Mucosa of gallbladder (tissue), 1 donor: ENCODE data around the gene AQP2. TPM values are rescaled to one million over a fixed set of nuclear protein-coding genes. Genes with fewer than 3 reads are reported as not detected.

Source experiments
- DNase-seq: peaks from one replicate; pipeline ENCODE4 v3.0.0-alpha.2; 2020; ENCODE audit warnings: low spot score
- total RNA-seq: library from RNA; stranded (reverse); gene quantifications from one replicate; pipeline ENCODE4 v1.2.1, GENCODE V29; 2021
- donor health status: DM: no; HTN: no; CAD: no.

The AQP2 gene, protein sequence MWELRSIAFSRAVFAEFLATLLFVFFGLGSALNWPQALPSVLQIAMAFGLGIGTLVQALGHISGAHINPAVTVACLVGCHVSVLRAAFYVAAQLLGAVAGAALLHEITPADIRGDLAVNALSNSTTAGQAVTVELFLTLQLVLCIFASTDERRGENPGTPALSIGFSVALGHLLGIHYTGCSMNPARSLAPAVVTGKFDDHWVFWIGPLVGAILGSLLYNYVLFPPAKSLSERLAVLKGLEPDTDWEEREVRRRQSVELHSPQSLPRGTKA
- total RNA-seq = not detected

DNA sequence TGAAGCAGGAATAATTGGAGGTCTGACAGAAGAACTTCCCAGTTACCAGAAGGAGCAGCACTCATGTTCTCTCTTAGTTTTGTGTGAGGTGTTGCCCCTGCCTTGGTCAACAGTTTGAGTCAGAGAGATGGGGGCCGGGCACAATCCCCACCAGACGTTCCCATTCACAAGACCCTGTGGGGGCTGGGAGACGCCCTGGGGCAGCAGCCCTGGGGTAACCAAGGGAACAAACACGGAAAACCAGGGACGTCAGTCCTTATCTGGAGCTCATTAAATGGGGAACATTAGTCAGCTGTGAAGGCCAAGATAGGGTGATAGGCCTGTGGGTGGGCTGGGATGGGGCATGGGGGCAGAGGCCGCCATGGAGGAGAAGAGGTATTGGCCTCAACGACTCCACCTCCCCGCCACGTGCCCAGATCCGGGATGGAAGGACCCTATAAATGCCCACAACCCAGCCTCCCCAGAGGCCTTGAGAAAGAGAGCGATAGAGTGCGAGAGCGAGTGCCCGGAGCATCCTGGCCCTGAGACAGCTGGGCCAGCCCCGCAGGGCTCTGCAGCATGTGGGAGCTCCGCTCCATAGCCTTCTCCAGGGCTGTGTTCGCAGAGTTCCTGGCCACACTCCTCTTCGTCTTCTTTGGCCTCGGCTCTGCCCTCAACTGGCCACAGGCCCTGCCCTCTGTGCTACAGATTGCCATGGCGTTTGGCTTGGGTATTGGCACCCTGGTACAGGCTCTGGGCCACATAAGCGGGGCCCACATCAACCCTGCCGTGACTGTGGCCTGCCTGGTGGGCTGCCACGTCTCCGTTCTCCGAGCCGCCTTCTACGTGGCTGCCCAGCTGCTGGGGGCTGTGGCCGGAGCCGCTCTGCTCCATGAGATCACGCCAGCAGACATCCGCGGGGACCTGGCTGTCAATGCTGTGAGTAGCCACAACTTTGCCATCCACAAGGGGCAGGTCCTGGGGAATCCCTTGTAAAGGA is at the start of gene AQP2:
AQP2 (plus strand) TSS at position 465 of the 979 bp plus-strand sequence; CDS start at position 559, 94 bp downstream.
- no peak for DNase-seq

DNA sequence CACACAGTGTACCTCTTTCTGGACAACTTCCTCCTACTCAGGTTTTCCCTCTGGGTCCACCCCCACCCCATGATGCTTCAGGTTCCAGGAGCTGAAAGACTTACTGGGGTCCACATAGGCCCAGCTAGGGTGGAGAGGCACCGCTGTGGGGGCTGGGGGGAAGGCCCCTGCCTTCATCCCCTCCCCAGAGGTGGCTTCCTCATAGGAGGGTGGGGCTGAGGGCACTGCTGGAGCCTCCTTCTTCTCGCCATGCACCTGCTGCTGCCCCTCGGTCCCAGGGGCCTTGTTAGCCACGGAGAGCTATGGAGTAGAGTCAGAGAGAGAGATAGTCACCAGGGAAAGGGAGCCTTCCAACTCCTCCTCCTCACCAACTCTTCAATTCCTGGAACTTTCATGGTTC is 49.5 kb upstream of the AQP2 start:
- DNase-seq = no peak

DNA sequence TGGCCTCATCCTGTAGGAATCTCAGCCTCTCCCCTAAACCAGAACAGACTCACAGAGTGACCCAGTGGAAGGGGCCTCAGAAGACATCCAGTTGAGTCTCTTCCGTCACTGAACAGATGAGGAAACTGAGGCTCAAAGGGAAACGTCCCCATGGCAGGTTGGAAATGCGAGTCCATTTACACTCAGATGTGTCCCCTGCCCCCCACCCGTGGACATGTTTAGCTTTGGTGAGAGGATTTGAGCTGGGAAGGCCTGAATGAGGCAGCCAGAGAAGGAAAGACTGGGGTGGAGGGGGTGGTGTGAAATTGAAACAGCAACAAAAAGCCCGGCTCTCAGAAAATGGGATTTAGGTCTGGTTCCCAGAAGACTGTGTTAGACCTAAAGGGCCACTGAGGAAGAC is 48.6 kb upstream of the AQP2 start:
- no peak for DNase-seq

DNA sequence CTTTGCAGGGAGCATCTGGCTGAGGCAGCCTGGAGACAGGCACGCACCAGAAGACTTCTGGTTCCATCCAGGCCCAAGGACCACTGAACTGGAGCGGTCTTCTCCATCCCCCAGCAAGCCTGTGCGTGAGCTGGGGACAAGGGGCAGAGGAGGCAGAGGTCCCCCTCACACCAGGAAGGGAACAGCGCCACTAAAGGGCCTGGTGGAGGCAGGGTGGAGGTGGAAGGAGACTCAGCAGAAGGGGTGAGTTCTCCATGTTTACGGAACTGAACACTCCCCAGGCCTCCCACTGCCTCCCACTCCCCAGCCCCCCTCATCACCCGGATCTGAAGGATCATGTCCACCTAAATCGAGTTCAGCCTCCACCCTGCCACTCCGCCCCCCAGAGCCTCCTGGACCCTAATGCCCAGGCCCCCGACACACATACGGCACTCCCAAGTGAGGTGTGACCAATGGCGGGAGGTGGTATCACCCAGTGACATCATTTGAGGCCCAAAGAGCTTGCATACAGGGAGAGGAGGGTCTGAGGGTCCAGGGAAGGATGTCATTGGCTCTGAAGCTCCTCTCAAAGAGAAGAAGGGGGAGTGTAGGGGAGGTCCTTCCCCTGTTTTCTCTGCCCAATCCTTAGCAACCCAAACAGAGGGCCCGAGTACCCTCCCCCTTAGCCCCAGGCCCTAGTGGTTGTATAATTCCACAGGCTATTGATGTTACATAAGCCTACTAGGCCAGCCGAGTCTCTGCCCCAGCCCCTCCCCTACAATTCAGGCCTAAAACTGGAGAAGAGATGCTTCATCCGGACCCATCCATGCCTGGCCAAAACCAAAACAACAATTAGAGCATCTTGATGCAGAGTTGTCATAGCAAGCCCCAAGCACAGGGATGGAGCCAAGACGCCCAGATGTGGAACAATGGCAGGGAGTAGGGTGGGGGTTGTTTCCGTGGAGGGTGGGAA is 47.9 kb upstream of the AQP2 start:
- no peak for DNase-seq

DNA sequence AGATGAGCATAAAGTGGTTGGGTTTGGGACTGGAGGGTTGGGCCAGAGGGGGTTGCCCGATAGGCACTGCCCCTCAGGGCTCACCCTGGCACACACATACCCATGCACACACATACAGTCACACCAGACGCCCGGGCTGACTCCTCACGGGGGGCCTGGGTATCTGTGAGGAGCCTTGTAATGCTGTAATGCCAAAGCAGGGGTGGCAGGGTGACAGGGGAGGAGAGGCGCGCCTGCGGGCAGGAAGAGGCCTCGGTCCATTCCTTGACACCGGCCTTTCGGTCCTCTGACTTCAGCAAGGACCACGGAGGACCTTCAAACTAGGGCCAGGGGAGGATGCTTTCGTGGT is 47.2 kb upstream of the AQP2 start:
- DNase-seq = no peak

DNA sequence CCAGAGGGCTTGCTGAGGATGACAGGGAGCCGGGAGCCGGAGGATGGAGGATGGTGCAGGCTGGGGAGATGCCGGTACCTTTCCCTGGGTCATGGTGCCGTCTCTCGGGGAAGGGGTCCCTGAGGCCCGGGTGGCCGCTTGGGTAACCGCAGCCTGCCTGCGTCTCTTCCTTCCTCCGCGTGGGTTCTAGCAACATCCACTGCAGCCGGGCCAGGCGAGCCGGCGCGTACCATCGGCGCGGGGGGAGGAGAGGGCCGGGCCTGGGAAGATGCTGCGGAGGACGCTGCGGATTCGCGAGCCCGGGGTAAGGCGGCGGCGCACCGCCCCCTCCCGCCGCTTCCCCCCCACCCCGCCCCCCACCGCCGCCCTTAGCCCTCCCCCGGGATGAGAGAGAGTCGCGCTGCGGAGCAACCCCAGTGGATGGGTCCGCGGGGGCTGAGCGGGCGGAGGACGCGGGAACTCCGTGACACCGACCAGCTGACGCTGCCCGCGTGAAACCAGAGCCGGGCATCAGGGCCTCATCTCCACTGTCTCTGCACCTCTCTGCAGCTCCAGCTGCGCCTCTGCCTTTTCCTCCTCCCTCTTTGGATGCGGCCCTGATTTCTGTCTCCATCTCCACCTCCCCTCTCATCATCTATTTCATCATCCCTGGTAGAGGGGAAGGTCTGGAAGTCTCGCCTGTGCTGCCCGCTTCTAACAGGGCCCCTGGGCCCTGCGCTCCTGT is 46.7 kb upstream of the AQP2 start, which contains the start of gene FAIM2:
FAIM2 (minus strand) TSS at position 201 of the 724 bp plus-strand sequence; CDS start at position 93, 108 bp downstream.
- peak; percentile 50 for DNase-seq

DNA sequence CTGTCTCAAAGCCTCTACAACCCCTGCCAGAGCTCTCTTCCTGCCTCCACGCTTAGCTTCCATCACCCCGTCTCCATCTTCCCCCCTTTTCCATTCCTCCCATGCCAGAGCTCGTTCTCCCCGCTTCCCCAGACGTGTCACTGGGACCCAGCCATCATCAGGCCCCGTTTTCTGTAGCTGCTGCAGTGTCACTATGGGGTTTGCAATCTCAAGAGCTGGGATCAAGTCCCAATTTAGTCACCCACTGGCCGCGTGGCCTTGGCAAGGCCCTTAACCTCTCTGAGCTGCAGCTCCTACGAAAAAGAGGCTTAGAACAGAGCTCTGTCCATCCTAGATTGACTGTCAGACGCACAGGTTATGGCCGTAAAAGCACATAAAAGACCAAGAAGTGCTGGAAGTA is 45.9 kb upstream of the AQP2 start:
- no peak for DNase-seq

DNA sequence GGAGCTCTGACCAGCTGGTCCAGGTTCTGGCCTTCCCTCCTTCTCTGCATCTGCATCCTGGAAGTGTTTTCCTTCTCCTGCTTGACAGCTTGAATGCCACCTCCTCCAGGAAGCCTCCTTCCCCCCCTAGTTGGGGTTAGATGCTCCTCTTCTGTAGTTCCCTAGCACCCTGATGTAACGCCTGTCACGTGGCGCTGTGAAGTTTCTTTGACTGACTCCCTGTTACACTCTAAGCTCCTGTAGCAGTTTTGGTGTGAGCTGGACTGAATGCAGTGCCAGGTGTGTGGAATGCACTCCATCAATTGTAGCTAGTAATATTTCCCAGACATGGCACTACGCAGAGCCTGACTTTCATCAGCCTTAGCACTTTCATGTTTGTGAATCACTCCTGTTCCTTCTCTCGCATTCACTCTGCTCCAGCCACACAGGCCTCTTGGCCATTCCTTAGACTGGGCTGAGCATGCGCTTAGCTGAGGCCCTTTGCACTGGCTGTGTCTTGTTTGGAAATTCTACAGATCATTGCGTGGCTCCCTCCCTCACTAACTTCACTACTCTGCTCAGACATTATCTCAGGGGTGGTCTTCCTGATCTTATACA is 44.7 kb upstream of the AQP2 start:
- no peak for DNase-seq

DNA sequence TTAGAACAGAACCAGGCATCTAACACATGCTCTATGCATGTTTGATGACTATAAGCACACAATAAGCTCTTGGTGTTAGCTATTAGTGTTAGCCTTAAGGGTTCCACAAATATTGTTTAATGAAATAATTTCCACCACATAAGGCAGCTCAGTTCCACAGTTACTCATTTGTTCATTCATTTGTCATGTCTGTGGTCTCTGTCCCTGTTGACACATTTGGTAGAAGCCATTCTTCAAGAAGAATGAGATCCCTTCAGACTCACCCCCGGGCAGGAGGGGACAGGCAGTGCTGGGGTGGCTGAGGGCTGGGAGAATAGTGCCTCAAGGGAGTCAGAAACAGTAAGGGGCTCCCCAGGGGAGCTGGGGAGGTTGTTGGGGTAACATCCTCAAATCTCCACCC is 43.2 kb upstream of the AQP2 start:
- DNase-seq = no peak

DNA sequence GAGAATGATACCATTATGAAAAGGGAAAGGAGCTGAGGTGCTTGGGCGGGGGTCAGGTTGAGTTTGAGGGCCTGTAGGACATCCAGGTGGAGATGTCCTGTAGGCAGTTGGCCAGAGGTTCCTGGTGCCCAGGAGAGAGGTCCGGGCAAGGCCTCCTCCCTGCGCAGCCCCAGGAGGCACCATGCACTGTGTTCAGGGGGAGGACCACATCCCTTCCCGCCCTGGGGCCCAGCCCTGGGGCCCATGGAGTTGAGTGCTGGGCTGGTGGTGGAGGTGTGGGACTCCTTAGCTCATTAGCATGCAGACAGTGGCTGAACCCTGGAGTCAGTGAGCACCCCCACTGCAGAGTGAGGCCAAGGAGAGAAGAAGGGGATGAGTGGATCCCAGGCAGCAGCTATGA is 41.2 kb upstream of the AQP2 start:
- no peak for DNase-seq

DNA sequence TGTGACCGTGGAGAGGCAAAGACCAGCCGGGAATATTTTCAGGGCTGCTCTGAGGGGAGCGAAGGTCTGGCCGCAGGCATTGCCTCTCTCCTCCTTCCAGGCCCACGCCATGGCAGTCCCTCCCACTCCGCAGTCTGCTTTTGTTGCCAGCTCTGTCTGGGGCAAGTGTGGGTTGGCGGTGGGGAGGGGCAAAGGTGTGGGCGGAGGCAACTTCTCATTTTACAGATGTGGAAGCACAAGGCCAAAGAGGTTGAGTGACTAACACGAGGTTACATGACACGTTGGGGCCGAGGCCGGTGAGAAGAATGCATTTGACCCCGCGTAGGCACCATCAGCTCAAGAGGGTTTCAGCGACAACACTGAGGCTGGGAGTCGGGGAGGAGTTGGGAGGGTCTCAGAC is 40.7 kb upstream of the AQP2 start:
- peak; percentile 63 for DNase-seq

DNA sequence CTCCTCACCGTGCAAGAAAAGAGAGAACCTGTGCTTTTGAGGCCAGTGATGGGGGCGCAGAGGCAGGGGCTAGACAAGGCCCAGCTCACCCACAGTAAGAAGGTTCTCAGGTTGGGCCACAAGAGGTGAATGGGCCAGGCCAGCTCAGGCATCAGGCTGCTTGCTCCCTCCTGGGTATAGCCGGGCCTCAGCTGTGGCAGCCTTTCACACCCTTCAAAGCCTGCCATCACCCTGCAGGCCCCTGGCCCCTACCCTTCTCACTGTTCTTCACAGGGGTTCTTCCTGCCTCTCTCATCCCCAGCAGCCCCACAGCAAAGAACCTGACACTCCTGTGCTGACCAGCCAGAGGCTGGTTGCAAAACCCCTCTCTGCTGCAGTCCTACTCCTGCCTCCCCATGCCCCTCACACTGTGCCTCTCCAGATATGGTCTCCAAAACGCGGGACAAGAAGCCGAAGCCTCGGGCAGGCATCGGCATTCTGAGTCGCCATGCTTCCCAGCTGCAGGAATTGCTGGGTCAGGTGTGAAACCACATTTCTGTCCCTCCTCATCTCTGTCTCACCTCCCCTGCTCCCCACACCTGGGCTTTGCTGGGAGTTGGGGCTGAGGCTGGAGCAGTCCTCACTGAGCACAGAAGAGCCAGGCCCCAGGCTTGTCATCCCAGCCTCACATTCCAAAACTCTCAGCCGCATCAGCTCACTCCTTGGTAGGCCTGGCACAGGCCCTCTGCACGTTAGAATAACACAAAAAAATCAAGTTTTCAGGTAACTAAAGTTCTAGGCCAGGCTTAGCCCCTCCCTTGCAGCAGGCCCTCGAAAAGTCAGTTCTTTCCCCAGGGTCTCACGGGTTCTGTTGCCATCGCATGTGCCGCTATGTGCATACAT is 40.0 kb upstream of the AQP2 start:
- no peak for DNase-seq

DNA sequence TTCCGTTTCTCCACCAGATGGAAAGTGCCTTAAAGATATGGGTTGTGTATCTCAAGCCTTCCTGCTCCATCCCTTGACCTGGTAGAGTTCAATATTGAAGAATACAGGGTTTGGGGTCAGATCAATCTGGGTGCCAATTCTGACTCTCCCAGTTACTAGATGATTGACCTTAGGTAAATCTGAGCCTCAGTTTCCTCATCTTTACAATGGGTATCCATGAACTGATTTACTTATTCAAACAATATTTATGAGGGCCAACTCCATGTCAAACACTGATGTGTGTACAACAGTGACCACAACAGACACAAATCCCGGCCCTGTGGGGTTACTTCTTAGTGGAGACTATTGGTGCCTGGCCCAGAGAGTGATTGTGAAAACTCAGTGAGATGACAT is 39.3 kb upstream of the AQP2 start:
- no peak for DNase-seq

DNA sequence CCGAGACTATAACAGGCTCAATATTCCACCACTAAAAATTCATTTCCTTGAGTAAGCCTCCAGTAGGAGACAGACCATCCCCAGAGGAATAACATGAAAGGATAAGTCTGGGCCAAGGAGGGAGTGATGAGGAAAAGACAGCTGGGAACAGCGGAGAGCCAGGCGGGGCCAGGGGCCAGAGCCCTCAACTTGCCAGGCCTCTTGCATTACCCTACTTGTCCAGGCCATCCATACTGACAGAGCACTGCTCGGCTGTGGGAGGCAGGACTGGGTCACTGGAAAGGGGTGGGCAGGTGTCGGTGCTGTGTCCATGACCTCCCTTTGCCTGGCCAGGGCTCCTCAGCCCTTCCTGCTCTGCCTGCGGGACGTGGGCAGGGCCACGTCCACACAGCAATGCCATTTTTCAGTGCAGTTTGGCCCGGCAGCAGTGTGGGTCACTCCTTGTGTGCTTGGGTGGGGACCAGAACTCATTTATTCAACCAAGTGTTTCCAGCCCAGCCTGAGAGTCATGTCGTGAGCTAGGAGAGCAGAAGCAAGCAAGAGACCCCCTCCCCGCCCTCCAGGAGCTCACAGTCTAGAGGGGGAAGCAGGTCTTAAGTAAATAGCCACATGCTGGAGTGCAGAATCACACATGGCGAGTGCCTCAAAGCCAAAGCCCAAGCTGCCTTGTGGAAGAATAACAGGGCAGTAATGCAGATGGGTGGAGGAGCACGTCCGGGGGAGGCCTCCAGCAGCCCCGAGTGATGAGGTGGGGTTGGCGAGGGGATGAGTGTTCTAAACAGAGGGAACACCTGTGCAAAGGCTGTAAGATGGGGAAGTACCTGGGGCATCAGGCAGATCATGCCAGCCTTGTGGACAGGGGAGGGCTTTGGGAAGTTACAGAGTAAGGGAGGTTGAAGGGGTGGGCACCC is 37.9 kb upstream of the AQP2 start:
- no peak for DNase-seq

DNA sequence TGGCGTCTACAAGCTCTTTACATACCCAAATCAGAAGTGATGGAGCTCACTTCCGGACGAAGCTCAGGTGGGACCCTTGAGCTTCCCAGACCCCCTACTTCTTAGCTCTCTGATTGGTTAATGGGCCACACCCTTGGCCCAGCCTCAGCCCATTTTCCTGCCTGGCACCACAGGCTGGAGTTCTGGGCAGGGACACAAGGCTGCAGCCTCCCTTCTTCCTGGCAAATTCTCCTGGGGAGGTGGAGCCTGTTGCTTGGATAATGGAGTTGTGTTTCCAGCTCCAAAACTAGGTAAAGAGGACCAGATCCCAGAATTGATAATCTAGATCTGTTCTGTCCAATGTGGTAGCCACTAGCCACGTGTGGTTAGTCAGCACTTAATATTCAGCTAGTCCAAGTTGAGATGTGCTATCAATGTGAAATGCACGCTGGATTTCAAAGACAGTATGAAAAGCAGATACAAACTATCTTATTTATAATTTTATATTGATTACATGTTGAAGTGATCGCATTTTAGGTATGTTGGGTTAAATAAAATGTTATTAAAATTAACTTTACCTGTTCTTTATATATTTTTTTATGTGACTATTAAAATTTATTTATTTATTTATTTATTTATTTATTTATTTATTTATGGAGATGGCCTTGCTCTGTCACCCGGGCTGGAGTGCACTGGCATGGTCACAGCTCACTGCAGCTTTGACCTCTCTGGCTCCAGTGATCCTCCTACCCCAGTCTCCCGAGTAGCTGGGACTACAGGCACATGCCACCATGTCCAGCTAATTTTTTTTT is 34.2 kb upstream of the AQP2 start:
- DNase-seq = no peak

DNA sequence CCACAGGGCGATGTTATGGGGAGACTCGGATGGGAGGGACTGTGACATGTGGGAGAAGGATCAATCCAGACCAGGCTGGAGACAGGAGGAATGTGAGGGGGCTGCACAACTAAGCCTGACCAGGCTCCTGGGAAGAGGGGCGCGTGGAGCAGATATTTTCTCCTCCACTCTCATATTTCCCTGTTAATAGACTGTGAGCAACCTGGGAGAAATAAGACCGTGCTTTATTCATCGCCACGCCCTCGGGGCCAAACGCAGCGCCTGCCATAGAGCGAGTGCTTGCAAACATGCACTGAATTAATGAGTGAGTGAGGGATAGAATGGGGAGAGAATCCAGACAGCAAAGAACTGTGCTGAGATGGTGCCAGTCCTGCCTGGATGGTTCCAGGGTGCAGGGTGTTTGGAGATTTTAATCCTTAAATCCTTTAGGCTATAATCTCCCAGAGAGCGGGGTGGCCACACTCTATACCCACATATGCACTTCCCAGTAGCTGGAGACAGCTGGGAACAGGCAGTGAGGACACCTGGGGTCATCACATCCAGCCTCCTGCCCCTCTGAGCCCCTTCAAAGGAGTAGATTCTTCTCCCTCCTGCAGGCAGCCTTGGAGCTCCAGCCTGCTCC is 33.3 kb upstream of the AQP2 start:
- no peak for DNase-seq

DNA sequence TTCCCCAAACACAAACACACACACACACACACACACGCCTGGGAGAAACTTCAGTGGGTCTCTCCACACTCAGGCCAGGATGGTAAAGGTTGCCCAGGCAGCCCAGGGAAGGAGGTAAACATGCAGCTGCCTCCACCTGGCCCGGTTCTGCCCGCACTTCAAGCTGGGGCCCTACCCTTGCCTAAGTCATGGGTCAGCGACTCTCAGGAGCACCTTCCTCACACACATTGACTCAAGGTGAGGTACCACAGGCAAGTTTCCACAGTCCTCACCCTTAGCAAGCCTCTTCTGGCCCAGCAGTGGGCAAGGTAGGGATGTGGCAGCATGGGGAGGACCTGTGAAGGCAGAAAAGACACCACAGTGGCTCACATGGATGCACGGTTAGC is 32.8 kb upstream of the AQP2 start:
- no peak for DNase-seq
